Endothelial cell of umbilical vein (primary cell): ENCODE measurements around the gene MNAT1. TPM values are rescaled to one million over a fixed set of nuclear protein-coding genes. Genes with fewer than 3 reads are reported as not detected.

Experiments
- BruUV-seq: library from RNA; stranded (reverse); fragments of 400-500 nt; replicated peaks from 2 replicates; lab custom pipeline; 2021; lab: Mats Ljungman, UMichigan
- CTCF ChIA-PET: fragments of 300-600, 350-600 bp; sonication (Branson Sonifier 250); formaldehyde crosslinking; loops from one replicate; lab custom pipeline; 2021; ENCODE audit warnings: antibody characterized with exemption, inconsistent platforms; lab: Charles Lee
- POLR2A ChIA-PET: fragments of 300-600, 350-600 bp; sonication (Branson Sonifier 250); formaldehyde crosslinking; loops from one replicate; lab custom pipeline; 2021; ENCODE audit warnings: antibody characterized with exemption, inconsistent platforms; lab: Charles Lee
- DNase-seq: peaks from one replicate; pipeline ENCODE4 v3.0.0-alpha.2; 2011; ENCODE audit warnings: low read depth, low spot score
- FAIRE-seq: peaks from 2 replicates; lab custom pipeline; 2011; peaks lifted over from hg19 to GRCh38; lab: Jason Lieb, UNC
- H2AFZ ChIP-seq: 2 replicates; pipeline ENCODE4 v1.6.0; 2012; ENCODE audit warnings: low read depth, low read length, control low read depth, inconsistent platforms
- H3K27ac ChIP-seq: 2 replicates; pipeline ENCODE4 v1.5.1; 2011; ENCODE audit warnings: low read depth, mild to moderate bottlenecking, control low read depth, low read length, moderate library complexity; ENCODE audit not compliant: insufficient read depth
- H3K27me3 ChIP-seq, 2 experiments: 2 replicates each; pipeline versions ENCODE4 v1.6.0 to v1.6.1; 2011; ENCODE audit warnings: low read length in 2 of 2, mixed read lengths in 1 of 2; ENCODE audit not compliant: control insufficient read depth in 2 of 2, insufficient read depth in 2 of 2
- H3K36me3 ChIP-seq, 2 experiments: 2 replicates in 1 of 2; 3 replicates in 1 of 2; pipeline ENCODE4 v1.5.1; 2011; ENCODE audit warnings: low read length in 2 of 2, mild to moderate bottlenecking in 1 of 2, moderate library complexity in 1 of 2; ENCODE audit not compliant: control insufficient read depth in 2 of 2, insufficient read depth in 2 of 2; ENCODE audit errors: extremely low read depth in 1 of 2
- H3K4me1 ChIP-seq: 3 replicates; pipeline ENCODE4 v1.5.1; 2011; ENCODE audit warnings: mild to moderate bottlenecking, low read length; ENCODE audit not compliant: control insufficient read depth, insufficient read depth; ENCODE audit errors: extremely low read depth
- H3K4me2 ChIP-seq: 2 replicates; pipeline ENCODE4 v1.6.1; 2011; ENCODE audit warnings: low read length, control low read depth, mixed read lengths; ENCODE audit not compliant: insufficient read depth
- H3K4me3 ChIP-seq, 3 experiments: fragments of 200-600 bp in 1 of 3; sonication (generic), shearing (Covaris generic) in 1 of 3; replicated peaks in 1 of 3; 2 replicates each; pipeline ENCODE4 v1.5.1; 2011 to 2016; ENCODE audit warnings: control low read depth in 3 of 3, low read length in 3 of 3, mild to moderate bottlenecking in 2 of 3, inconsistent platforms in 1 of 3, low read depth in 1 of 3, moderate library complexity in 1 of 3; ENCODE audit not compliant: insufficient read depth in 1 of 3
- H3K79me2 ChIP-seq: 2 replicates; pipeline ENCODE4 v1.6.0; 2012; ENCODE audit warnings: low read length, inconsistent platforms; ENCODE audit not compliant: control insufficient read depth, insufficient read depth
- H3K9ac ChIP-seq: replicated peaks from 2 replicates; pipeline ENCODE3; 2011; ENCODE audit warnings: low read length, control low read depth; ENCODE audit not compliant: insufficient read depth; ENCODE audit errors: extremely low read depth
- H3K9me1 ChIP-seq: replicated peaks from 3 replicates; pipeline ENCODE4 v1.6.0; 2011; ENCODE audit warnings: mild to moderate bottlenecking, low read length; ENCODE audit not compliant: control insufficient read depth, insufficient read depth; ENCODE audit errors: extremely low read depth
- H3K9me3 ChIP-seq: replicated peaks from 2 replicates; pipeline ENCODE4 v1.5.1; 2012; ENCODE audit warnings: low read length, inconsistent platforms; ENCODE audit not compliant: control insufficient read depth, insufficient read depth
- H4K20me1 ChIP-seq: replicated peaks from 2 replicates; pipeline ENCODE3; 2011; ENCODE audit warnings: mild to moderate bottlenecking, low read length; ENCODE audit not compliant: control insufficient read depth, insufficient read depth; ENCODE audit errors: extremely low read depth
- CTCF ChIP-seq, 2 donors: IDR thresholded peaks; 1 replicate in 1 of 2; 2 replicates in 1 of 2; pipeline ENCODE4 v1.5.1; 2011; ENCODE audit warnings: low read length in 2 of 2, mild to moderate bottlenecking in 2 of 2, moderate library complexity in 2 of 2, control low read depth in 1 of 2, inconsistent platforms in 1 of 2, low read depth in 1 of 2; ENCODE audit not compliant: insufficient read depth in 1 of 2; ENCODE audit errors: extremely low read depth in 1 of 2
- EZH2 ChIP-seq: IDR thresholded peaks from 2 replicates; pipeline ENCODE4 v1.6.1; 2012; ENCODE audit warnings: borderline replicate concordance, low read depth, mild to moderate bottlenecking, moderate library complexity, low read length, inconsistent platforms; ENCODE audit not compliant: severe bottlenecking
- FOS ChIP-seq: IDR thresholded peaks from 2 replicates; pipeline ENCODE4 v1.6.1; 2011; ENCODE audit warnings: mild to moderate bottlenecking, low read length, moderate library complexity, borderline replicate concordance; ENCODE audit not compliant: insufficient read depth
- GATA2 ChIP-seq: IDR thresholded peaks from 2 replicates; pipeline ENCODE4 v1.7.0; 2011; ENCODE audit warnings: low read depth, mild to moderate bottlenecking, moderate library complexity, mixed read lengths, low read length; ENCODE audit not compliant: insufficient read length, insufficient read depth
- JUN ChIP-seq: IDR thresholded peaks from 2 replicates; pipeline ENCODE4 v1.6.1; 2011; ENCODE audit warnings: borderline replicate concordance, low read depth; ENCODE audit not compliant: insufficient read length, insufficient read depth
- MYC ChIP-seq: IDR thresholded peaks from one replicate; pipeline ENCODE4 v1.6.1; 2011; ENCODE audit warnings: mild to moderate bottlenecking, low read depth, low read length
- POLR2A ChIP-seq: IDR thresholded peaks from 2 replicates; pipeline ENCODE4 v1.6.1; 2012; ENCODE audit warnings: low read depth, mild to moderate bottlenecking, control low read depth, low read length
- POLR2AphosphoS5 ChIP-seq: IDR thresholded peaks from 2 replicates; pipeline ENCODE4 v1.6.1; 2012; ENCODE audit warnings: low read depth, mild to moderate bottlenecking, control low read depth, low read length, moderate library complexity; ENCODE audit not compliant: insufficient read depth
- dilution Hi-C: fragments of 300-500 bp; cut with MboI; formaldehyde crosslinking; loops from one replicate; pipeline ENCODE4 v1.15.0; 2019; ENCODE audit warnings: low sequenced_read_pairs; ENCODE audit not compliant: extremely low pct_ligation_motif_present
- intact Hi-C: fragments of 100-400 bp; cut with micrococcal nuclease; formaldehyde crosslinking; loops from one replicate; pipeline ENCODE4 v1.10.0; 2022
- polyA plus RNA-seq, 4 experiments: library from polyadenylated mRNA; depleted of rRNA in 3 of 4; stranded (reverse) in 3 of 4; unstranded in 1 of 4; fragments of >200 nt; gene quantifications; 2 replicates each; pipeline versions ENCODE4 v1.2.1 to v1.2.3, GENCODE V29; 2011 to 2012; ENCODE audit warnings: missing spikeins in 1 of 4
- total RNA-seq: library from RNA; stranded (reverse); gene quantifications from 2 replicates; pipeline ENCODE4 v1.2.3, GENCODE V29; 2021
- TF ChIP-seq, protein P1 (sequence below): IDR thresholded peaks from 2 replicates; pipeline ENCODE4 v1.6.1; 2011; ENCODE audit not compliant: insufficient read depth, insufficient read length

Gene MNAT1
- total and polyA plus RNA-seq, 2 donors (not counting 3 experiments of a cell fraction or from before 2014, with no cell fraction given) = 35.7 to 55.7 TPM

GRCh38 chr14:60981633-60982455 lies 247.3 kb downstream of the MNAT1 start:
- H3K79me2 ChIP-seq = peaks cover 24% of the 10 kb centered on the region
- TF ChIP-seq FOS (peak; percentile 55), EZH2 (no peak), JUN (no peak), GATA2 (peak; percentile 55), CTCF (IDR thresholded peaks at IDR 0.05; ENCODE audit: extremely low read depth in 1 of 2, insufficient read depth in 1 of 2, low read depth in 1 of 2, low read length in 2 of 2) (no peak), POLR2AphosphoS5 (no peak), POLR2A (peak; percentile 47), MYC (no peak)
- TF ChIP-seq, protein P1, sequence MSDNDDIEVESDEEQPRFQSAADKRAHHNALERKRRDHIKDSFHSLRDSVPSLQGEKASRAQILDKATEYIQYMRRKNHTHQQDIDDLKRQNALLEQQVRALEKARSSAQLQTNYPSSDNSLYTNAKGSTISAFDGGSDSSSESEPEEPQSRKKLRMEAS = no peak
- POLR2A ChIA-PET = interaction anchor here (0.5 to 1.4 kb wide), 5 partner anchors 16 to 259 kb away, joined by 3 to 4 read pairs (median 4); no protein-coding TSS in a partner anchor
- peak overlapping the region; percentile 63 for H2AFZ ChIP-seq
- H3K4me3 ChIP-seq = peak overlapping the region; percentile 27 to 72 (median 61)
- peak overlapping the region; percentile 83 for H3K27ac ChIP-seq
- peak; percentile 72 for DNase-seq
- H3K9me1 ChIP-seq = no peaks in the 10 kb centered on the region
- H3K4me2 ChIP-seq = peak overlapping the region; percentile 82
- H3K4me1 ChIP-seq = peaks cover 46% of the 10 kb centered on the region
- H4K20me1 ChIP-seq = no peaks in the 10 kb centered on the region
- CTCF ChIA-PET = interaction anchor here (0.7 to 3.1 kb wide), 16 partner anchors 19 to 357 kb away, joined by 3 to 16 read pairs (median 3); partner anchors contain the start of gene SIX4
- peak; percentile 74 for FAIRE-seq
- dilution Hi-C loops (no loop called here), intact Hi-C loops (loop anchor here (1.0 to 5.0 kb wide), 10 partner anchors 43 to 357 kb away; partner anchors contain the start of gene MNAT1)
- no TSS peak for BruUV-seq
- H3K27me3 ChIP-seq = no peaks in the 10 kb centered on the region
- H3K36me3 ChIP-seq = peaks cover 2 to 4% of the 10 kb centered on the region in 2 experiments
- H3K9ac ChIP-seq = peak overlapping the region; percentile 96
- H3K9me3 ChIP-seq = no peaks in the 10 kb centered on the region
